ENCODE measurements around the gene TPM3.

DNA sequence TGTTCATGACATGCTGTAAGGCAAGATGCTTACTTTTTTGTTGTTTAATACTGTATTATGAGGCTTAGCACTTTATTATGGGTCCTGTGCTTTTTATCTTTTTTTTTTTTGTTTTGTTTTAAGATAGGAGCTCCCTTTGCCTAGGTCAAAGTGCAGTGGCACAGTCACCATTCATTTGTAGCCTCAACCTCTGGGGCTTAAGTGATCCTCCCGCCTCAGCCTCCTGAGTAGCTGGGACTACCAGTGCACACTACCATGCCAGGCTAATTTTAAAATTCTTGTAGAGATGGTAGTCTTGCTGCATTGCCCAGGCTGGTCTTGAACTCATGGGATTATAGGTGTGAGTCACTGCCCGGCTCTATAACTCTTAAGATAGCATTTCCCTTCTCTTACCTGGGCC, 33.5 kb upstream of the TPM3 start:
- no peak for TF ChIP-seq POLR2AphosphoS5 (IDR thresholded peaks at IDR 0.05; ENCODE audit: low read depth, low read length)
- TF ChIP-seq, protein P1, sequence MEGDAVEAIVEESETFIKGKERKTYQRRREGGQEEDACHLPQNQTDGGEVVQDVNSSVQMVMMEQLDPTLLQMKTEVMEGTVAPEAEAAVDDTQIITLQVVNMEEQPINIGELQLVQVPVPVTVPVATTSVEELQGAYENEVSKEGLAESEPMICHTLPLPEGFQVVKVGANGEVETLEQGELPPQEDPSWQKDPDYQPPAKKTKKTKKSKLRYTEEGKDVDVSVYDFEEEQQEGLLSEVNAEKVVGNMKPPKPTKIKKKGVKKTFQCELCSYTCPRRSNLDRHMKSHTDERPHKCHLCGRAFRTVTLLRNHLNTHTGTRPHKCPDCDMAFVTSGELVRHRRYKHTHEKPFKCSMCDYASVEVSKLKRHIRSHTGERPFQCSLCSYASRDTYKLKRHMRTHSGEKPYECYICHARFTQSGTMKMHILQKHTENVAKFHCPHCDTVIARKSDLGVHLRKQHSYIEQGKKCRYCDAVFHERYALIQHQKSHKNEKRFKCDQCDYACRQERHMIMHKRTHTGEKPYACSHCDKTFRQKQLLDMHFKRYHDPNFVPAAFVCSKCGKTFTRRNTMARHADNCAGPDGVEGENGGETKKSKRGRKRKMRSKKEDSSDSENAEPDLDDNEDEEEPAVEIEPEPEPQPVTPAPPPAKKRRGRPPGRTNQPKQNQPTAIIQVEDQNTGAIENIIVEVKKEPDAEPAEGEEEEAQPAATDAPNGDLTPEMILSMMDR (IDR thresholded peaks at IDR 0.05): no peak
